Measurements from ENCODE around the gene GPR3.
"Not testable (repeated sequence)": the region's sequence is repeated elsewhere in the genome, so short reads cannot be mapped to it uniquely, and the experiment has no call there.

- TF ChIP-seq POLR2A (IDR thresholded peaks at IDR 0.05; ENCODE audit: low read depth, low read length); CTCF (IDR thresholded peaks at IDR 0.05; ENCODE audit: extremely low read depth in 1 of 2, insufficient read depth in 1 of 2, low read depth in 1 of 2, low read length in 2 of 2); EZH2 (IDR thresholded peaks at IDR 0.05; ENCODE audit: borderline replicate concordance, low read depth, low read length, severe bottlenecking): not testable (repeated sequence)
These were observed 14.4 kb downstream of the GPR3 start for GRCh38 chr1:27406791-27407190.
